NCI-H524 treated with DMSO at 0.1 percent for 48 hours (cell line): ENCODE data around the gene GPR63.
"Not testable (repeated sequence)": the region's sequence is repeated elsewhere in the genome, so short reads cannot be mapped to it uniquely, and the experiment has no call there.

ENCODE experiments used
- DNase-seq: peaks from one replicate; lab custom pipeline; 2025; lab: John Stamatoyannopoulos, UW

GPR63 gene, protein sequence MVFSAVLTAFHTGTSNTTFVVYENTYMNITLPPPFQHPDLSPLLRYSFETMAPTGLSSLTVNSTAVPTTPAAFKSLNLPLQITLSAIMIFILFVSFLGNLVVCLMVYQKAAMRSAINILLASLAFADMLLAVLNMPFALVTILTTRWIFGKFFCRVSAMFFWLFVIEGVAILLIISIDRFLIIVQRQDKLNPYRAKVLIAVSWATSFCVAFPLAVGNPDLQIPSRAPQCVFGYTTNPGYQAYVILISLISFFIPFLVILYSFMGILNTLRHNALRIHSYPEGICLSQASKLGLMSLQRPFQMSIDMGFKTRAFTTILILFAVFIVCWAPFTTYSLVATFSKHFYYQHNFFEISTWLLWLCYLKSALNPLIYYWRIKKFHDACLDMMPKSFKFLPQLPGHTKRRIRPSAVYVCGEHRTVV

GRCh38 chr6:96837081-96837971 is at the start of gene GPR63:
GPR63 (minus strand) TSS chr6:96837477; CDS start chr6:96799731, 37,746 bp downstream.
- DNase-seq, result no peak

- DNase-seq, result no peak
Measured at GRCh38 chr6:96886519-96886918, 49.2 kb upstream of the GPR63 start.

- DNase-seq, result not testable (repeated sequence)
Measured at GRCh38 chr6:96885187-96885631, 47.9 kb upstream of the GPR63 start.

DNA sequence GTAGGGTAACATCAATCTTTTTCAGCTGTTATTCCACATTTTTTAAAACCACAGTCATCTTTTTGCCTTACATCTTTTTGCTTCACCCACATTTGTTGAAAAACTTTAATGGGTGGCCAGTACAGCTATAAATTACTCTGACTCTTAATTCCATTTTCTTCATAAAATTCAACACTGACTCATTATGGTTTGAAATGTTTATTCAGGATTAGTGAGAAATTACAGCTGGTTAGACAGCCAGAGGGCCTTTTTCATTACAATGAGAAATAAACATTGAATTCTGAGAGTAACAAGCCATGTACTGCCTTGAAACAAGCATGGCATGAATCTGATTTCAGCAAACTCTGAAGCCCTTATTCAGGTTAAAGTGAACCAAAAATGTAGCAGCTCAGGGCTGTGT is 40.9 kb upstream of the GPR63 start:
- DNase-seq, result no peak

GRCh38 chr6:96876886-96877545 is 39.7 kb upstream of the GPR63 start:
- DNase-seq, result no peak

- no peak for DNase-seq
Measured at GRCh38 chr6:96872976-96873375, 35.7 kb upstream of the GPR63 start.

GRCh38 chr6:96865055-96865405 is 27.8 kb upstream of the GPR63 start:
- no peak for DNase-seq

DNA sequence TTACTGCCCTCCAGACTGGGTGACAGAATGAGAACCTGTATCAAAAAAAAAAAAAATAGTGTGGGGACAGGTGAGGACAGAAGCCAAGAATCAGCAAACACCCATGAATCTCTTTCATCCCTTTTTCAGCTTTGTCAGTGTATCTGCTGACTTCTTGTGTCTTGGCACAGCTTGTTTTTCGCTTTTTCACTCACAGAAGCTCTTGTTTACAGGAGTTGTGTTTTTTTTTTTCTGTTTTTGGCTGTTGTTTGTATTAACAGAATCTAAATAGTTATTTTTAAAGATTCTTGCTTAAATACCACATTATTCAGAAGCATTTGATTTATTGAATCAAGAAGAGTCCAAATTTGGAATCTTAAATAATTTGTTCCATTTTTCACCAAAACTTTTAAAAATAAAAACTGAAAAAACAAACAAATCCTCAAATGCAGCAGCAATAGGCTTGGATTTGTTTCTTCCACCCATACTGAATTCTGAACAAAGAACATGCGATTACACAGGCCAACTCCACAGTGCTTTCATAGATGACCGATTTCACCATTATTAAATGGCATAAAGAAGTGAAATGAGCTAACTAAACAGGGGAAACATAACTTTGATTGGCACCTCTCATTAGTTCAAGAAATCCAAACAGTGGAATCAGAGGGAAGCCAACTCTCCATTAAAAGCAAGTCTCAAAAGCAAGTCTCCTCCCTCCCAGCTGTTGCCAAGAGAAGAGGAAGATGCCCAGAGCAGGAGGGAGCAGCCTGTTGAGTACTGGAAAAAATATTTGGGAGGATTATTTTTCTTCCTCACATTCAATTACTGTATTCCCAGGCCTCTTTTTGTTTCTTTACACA is 27.2 kb upstream of the GPR63 start:
- peak; percentile 49 for DNase-seq

GRCh38 chr6:96862560-96862959 is 25.3 kb upstream of the GPR63 start:
- DNase-seq, result no peak

- no peak for DNase-seq
Measured at GRCh38 chr6:96861588-96861987, 24.3 kb upstream of the GPR63 start.

DNA sequence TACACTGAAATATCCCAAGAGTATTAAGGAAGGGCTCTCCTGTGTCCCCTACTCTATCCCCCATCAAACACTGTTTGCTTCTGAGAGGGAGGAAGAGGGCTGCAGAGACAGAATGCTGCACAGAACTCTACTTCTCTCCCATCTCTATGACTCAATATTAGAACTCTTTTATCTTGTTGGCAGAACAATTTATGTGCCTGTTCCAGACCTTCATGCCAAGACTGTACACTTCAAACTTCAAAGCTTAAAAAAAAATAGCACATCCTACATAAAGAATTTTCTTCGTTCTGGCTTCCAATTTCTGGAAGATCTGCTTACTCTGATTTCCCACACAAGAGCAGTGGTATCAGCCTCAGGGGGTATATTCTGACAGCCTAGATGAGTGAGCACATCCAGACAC is 19.6 kb upstream of the GPR63 start:
- no peak for DNase-seq

DNA sequence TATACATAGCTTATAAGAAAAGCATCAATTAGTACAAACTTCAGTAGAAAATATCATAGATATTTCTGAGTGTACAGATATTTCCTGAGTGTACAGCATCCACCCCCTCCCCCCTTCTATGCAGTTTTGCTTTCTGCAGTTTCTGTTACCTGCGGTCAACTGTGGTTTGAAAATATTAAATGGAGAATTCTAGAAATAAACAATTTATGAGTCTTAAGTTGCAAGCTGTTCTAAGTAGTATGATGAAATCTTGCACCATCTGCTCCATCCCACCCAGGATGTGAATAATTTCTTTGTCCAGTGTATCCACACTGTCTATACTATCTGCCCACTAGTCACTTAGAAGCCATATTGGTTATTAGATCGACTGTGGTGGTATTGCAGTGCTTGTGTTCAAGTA is 15.8 kb upstream of the GPR63 start:
- DNase-seq, result no peak

- DNase-seq, result no peak
Measured at GRCh38 chr6:96852605-96853004, 15.3 kb upstream of the GPR63 start.

GRCh38 chr6:96851858-96852257 is 14.6 kb upstream of the GPR63 start:
- DNase-seq, result no peak

DNA sequence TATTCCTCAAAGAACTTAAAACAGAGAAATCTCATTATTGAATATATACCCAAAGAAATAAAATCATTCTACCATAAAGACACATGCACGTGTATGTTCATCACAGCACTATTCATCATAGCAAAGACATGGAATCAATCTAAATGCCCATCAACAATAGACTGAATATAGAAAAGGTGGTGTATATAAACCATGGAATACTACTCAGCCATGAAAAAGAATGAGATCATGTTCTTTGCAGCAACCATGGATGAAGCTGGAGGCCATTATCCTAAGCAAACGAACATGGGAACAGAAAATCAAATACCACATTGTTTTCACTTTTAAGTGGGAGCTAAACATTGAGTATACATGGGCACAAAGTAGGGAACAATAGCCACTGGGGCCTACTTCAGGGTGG is 12.3 kb upstream of the GPR63 start:
- DNase-seq, result no peak

DNA sequence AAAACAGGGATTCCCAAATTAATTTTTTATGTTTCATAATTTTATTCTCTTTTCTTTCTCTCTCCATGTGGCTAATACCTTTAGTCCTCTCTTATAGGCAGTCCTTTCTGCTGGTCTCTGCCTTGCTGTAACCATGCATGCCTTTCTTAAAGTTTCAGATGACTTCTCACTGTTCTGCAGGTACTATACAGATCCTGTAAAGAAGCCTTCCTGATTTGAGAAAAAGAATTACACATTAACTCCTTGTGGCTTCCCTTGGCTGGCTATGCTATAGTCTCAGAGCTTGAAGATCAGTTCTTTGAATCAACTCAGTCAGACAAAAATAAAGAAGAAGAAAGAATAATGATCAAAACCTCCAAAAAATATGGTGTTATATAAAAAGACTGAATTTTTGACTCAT is 7.3 kb upstream of the GPR63 start:
- no peak for DNase-seq

- no peak for DNase-seq
Measured at GRCh38 chr6:96841345-96841744, 4.1 kb upstream of the GPR63 start.

GRCh38 chr6:96836631-96837080 is 621 bp downstream of the GPR63 start:
- no peak for DNase-seq

DNA sequence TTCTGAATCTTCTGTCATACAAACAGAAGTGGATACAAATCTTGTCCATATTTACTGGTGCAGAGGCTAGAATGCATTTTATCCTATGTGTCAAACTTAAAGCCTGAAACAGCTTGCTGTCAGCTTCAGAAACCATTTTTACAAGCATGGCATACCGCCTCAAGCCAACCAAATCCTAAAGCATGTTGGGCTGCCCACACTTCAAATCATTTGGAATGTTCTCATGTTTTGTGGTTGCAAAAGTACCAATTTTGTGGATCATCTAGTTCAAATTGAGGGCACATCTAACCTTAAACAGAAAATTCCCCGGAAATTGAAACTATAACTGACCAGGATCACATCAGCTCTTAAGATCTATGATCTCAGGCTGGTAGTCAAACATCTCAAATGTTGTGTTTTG is 3.2 kb downstream of the GPR63 start:
- DNase-seq, result no peak

DNA sequence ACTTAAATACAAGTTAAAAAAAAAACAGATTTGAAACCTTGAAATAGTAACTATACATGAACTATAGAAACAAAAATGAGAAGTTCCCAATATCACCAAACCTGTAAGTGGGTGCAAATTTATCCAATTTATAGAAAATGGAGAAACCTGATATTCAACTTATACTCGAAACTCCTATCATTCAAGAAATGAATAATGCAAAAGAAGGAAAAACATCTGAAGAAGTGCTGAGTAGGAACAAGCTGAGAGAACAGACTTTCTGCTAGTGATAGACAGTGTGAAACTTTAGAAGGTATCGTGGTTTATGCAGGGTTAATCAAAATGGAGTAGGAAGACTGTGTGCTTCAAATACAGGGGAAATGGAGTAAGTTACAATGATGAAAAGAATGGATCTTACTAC is 4.5 kb downstream of the GPR63 start:
- no peak for DNase-seq

GRCh38 chr6:96826865-96827264 is 10.4 kb downstream of the GPR63 start:
- DNase-seq, result no peak

GRCh38 chr6:96823743-96824142 is 13.5 kb downstream of the GPR63 start:
- DNase-seq, result no peak
